ENCODE results near the gene SAMD10.
"Not testable (repeated sequence)": the region's sequence is repeated elsewhere in the genome, so short reads cannot be mapped to it uniquely, and the experiment has no call there.

Gene SAMD10

DNA sequence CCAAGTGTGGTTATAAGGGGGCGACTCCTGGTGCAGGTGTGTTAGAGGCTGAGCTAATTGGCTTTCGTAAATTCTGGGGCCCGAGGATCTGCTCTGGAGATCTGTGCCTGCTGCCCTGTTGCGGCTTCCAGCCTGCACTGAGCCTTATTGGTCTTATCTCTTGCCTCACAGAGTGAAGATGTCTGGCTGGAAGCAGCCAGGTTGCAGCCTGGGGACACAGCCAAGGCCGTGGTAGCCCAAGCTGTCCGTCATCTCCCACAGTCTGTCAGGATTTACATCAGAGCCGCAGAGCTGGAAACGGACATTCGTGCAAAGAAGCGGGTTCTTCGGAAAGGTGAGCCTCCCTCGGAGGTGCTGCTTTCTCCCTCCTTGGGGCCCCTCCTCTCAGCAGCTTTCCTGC is 21.5 kb upstream of the SAMD10 start:
- DNase-seq = no peak

DNA sequence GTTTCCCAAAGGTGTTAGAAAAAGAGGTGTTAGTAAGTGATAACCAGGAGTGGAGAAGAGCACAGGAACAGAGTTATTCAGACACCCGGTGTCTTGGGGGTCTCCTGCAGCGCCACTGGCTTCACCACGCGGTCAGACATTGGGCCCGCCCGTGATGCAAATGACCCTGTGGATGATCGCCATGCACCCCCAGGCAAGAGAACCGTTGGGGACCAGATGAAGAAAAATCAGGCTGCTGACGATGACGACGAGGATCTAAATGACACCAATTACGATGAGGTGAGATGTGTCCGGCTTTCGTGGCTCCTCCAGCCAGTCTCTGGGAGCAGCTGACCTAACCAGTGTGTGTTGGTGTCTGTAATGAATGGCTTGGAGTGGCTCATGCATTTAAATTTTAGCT is 3.5 kb upstream of the SAMD10 start:
- DNase-seq = no peak

DNA sequence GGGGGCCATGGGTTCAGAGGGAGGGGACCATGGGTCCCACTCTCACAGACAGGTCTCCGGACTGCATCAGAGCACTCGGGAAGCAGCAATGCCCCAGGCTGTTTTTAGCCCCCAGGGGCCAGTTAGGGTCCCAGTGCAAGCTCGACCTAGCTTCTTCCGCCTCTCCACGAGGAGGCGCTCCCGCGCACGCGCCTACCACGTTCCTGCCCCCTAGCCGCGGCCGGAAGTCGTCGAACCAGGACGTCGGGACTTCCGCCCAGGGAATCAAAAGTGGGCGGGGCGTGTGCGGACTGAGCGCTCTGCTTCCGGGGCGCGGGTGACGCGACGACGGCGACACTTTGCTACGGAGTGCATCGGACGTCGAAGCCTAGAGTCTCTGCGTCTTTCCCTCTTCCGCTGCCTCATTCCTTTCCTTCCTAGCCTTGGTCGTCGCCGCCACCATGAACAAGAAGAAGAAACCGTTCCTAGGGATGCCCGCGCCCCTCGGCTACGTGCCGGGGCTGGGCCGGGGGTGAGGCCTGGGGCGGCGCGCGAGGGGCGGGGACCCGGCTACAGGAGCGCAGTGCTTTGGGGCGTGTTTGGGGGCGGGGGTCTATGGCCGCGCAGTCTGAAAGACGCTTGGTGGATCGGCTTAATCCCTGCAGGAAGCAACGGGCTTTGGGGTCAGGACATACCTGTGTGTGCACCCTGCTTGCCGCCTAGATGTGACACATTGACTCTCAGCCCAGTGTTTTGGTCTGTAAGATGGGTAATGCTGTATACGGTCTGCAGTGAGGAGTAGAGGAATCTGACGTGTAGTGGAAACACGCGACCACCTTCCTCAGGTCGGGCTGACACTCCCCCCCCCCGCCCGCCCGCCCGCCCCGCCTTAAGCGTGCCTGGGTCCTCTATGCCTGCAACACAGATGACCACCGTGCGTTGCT is 1.6 kb upstream of the SAMD10 start, which contains the start of gene PRPF6:
TSS of gene PRPF6 (plus strand) at position 327 of the 923 bp plus-strand sequence. CDS start at position 441, 114 bp downstream.
- DNase-seq = peak; percentile 95

DNA sequence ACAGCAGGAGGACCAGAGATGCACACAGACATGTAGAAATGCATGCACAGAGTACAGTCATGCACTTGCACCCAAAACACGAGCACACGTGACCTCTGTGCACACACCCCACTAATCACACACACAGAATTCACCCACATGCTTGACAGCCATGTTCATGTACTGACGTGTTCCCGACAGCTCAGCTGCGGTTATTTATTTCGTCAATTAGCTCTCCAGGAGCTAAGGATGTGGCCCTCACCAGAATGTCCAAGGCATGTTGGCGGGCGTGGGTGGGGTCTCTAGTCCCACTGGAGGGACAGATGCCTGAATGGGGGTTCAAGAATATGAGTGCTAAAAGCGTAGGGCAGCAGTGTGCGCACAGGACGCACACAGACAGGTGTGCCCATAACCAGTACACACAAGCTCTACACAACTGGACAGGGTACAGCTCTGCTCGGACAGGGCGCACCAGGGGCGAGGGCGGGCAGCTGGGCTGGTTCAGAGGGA is 919 bp upstream of the SAMD10 start:
- DNase-seq = peak; percentile 48

DNA sequence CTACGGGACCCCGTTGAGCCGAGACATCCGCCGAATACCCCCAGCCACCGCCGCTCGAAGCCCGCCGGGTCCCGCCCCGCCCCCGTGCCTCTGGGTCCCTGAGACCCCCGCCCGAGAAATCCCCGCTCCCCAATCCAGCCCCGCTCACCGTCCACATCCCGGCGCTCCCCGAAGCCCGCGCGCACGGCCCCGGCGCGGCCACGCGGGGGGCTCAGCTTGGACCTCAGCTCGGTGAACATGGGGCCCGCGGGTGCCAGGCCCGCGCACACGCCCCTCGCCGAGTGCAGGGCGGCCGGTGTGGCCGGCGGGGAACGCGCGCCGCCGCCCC is 249 bp downstream of the SAMD10 start:
- peak; percentile 6 for DNase-seq

DNA sequence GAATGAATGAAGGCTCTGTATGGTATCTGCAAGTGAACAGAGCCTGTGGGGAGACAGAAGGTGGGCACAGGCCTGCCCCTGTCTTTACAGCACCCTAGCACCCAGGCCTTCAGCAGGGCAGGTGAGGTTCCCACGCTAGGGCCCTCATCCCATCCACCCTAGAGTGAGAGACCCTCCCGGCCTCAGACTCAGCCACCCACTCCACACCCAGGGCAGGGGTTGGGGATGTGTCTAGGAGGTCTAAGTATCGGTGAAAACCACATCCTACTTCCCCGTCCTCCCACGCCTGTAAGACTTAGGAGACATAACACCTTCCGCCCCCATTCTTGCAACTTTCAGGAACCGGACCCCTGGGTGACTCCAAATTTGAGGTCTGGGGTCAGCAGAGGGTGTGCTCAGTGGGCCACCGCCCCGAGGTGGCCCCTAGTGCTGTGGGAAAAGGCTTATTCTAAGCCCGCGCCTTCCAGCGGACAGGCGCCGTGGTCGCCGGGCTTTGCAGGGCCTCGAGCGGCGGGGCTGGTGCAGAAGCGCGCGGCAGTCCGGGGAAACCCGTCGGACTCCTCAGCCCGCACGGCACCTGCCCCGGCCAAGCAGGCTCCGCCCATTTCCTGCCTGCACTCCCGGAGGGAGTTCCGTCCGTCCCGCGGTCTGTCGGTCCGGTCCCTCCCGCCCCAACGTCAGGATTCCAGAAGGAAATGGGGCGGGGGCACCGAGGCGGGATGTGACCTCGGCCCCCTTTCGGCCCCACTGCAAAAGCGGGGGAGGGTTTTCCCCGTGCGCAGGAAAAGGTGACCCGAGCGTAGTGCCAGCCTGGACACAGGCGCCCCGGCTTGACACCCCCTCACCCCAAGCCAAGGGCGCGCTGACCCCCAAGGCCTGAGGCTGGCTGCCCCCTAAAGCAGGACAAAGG is 868 bp downstream of the SAMD10 start:
- DNase-seq = peak; percentile 64

DNA sequence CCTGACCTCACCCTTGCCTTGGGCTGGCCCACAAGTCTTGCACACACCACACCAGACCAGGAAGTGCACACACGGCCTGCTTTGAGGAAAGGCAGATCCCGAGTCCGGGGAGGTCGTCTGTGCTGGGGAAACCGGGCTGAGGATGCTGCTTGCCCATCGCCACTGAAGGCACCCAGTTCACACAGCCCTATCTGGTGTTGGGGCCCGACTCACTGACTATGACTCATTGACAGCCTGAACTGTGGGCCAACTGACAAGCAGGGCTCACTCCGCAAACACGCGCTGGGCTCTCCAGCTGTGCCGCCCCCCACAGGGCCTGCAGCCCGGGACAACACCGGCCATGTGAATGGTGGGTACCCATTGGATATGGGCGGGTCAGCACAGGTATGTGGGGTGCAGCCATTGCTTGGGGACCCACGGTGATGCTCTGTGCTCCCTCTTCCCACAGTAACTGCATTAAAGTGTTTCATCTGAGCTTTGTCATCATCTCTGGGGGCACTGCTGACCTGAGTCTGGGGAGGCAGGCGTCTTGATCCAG is 1.6 kb downstream of the SAMD10 start:
- peak; percentile 49 for DNase-seq

DNA sequence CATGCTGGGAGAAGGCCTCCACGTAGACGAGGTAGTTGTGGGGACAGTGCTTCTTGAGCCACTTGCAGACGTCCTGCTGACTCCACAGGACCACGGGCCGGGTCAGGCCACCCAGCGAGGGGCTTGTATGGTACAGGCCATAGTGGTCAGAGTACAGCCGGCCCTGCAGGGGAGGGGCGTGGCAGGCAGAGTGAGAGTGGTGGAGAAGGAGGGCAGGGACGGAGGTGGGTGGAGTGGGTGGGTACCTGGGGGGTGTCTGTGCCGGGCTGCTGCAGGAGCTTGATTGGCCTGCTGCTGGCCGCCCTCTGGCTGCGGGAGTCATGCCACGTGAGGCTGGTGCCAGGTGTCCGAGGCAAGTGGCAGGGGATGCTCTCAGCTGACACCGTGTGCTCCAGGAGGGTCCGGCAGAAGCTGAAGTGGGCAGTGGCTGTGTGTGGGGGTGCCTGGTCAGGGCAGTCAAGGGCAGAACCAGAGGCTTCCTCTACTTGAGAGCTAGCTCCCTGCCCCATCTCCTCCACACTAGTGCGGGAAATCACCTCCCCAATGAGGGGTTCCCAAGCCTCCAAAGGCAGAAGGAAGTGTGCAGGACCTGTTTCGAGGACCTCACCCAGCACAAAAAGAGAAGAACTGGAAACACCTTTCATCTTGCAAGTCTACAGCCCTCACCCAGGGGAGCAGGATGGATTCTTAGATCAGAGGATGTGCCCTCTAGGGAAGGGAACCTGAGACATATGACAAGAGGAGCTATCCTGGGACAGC is 2.3 kb downstream of the SAMD10 start:
- DNase-seq = peak; percentile 8

DNA sequence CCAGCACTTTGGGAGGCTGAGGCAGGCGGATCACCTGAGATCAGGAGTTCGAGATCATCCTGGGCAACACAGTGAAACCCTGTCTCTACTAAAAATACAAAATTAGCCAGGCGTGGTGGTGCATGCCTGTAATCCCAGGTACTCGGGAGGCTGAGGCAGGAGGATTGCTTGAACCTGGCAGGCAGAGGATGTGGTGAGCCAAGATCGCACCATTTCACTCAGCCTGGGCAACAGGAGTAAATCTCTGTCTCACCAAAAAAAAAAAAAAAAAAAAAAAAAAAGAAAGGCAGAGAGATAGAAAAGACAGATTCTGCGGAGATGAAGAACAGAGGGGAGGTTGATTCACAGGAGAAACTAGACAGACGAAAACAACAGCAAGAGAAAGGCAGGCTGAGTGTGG is 2.9 kb downstream of the SAMD10 start:
- DNase-seq = not testable (repeated sequence)

DNA sequence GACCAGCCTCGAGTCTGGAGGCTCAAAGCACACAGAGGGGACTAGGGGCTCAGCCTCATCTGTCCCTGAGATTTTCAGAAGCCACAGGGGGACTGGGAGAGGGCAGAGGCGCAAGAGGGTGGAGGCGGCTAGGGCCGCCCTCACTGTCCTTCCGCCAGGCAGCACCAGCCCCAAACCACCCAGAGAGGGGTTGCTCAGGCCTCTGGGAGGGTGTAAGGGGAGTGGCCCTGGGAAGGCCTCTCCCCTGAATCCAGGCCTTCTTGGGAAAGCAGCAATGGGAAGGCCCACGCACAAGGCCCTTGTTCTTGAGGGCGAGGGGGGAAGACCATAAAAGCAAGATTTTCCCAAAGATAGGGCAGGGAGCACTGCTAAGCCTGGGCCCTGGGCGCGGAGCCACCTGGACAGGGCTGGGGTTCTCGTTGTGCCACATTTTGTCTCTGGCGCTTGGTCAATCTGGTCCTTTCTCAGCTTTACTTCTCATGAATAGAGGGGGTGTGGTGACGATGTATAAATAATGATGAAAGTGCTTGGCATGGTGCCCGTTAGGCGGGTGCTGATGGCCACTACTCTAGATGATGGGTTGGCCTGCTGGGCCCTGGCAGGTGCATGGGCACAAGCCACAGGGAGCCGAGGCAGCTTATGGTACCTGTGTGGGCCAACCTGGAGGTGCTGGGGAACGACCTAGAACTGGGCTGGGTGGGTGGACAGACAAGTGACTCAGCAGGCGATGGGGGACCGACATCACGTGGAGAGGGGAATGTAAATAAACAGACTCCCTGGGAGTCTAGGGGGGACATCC is 4.8 kb downstream of the SAMD10 start:
- no peak for DNase-seq

DNA sequence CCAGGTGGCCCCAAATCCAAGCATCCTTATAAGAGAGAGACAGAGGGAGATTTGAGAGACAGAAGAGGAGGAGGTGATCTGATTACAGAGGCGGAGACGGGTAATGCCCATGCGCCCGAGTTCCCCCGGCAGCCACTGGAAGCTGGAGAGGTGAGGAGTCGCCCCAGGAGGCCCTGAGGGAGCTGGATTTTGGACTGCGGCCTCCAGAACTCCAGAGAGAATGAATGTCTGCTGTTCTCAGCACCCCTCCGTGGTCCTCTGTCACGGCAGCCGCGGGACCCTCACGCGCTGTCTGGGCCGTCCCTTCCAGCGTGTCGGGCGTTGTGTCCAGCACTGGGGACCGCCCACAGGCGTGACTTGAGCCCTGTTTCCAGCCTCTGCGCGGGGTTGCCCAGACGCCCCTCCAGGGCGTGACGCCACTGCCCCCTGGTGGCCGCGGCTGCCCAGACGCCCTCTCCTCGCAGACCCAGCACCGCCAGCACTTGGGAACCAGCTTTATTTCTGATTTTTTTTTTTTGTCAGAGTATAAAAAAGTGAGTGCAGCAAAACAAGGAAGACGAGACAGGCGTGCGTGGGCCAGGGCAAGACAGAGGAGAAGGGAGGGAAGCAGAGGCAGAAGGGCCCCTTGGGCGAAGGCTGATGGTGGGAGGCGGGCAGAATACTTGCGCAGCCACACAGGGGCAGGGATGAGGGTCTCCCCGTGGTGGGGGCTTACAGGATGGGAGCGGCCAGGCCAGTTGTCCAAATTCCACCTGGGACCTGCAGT is 5.6 kb downstream of the SAMD10 start:
- peak; percentile 77 for DNase-seq

DNA sequence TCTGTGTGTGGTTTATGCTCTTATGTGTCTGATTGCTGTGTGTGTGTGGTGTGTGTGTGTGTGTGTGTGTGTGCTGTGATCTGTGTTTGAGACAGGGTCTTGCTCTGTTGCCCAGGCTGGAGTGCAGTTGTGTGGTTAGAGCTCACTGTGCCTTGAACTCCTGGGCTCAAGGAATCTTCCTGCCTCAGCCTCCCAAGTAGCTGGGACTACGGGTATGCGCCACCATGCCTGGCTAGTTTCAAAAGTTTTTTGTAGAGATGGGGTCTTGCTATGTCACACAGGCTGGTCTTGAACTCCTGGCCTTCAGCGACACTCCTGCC is 6.3 kb downstream of the SAMD10 start:
- no peak for DNase-seq

DNA sequence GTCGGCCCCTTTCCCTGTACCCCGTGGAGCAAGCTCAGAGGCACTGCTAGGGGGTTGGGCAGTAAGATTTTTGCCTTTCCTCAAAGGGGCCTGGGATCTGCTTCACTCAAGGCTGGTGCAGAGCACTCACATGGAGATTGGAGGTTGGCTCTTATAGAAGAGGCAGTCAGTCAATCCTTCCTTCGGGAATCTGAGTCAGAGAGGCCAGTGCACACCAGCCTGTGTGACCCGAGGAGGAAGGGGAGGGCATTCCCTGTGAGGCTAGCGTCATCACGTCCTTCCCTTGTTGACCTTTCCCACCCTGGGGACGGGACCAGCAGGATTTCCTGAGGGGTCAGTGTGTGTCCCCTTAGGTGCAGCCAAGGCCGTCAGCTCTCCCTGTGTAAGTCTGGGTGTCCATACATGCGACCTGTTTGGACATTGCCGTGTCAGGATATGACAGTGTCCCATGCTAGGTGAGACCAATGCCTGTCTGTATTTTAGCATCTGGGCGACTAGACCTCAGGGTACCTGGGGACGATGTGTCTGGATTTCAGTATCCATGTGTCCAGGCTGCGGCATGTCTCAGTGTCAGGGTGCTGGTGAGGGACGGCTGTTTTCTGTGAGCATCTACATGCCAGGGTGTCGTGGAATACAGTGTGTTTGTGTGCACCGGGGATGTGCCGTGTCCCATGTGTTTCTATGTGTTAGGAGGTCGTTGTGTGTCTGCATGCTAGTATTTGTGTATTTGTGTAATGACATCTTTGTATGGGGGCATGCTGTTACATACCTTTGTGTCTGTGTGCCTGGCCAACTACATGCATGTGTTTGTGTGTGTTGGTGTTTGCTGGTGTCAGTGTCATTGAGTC is 6.9 kb downstream of the SAMD10 start:
- DNase-seq = no peak

DNA sequence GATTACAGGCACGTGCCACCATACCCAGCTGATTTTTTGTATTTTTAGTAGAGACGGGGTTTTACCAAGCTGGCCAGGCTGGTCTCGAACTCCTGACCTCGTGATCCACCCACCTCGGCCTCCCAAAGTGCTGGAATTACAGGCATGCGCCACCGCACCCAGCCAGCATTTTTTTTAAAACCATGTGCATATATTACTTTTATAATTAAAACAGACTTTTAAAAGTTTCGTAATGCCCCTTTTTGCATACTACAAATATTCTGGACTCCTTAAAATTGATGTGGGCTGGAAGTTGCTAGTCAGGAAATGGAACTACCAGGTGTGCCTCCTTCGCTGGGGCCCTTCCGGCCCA is 7.5 kb downstream of the SAMD10 start:
- DNase-seq = not testable (repeated sequence)

DNA sequence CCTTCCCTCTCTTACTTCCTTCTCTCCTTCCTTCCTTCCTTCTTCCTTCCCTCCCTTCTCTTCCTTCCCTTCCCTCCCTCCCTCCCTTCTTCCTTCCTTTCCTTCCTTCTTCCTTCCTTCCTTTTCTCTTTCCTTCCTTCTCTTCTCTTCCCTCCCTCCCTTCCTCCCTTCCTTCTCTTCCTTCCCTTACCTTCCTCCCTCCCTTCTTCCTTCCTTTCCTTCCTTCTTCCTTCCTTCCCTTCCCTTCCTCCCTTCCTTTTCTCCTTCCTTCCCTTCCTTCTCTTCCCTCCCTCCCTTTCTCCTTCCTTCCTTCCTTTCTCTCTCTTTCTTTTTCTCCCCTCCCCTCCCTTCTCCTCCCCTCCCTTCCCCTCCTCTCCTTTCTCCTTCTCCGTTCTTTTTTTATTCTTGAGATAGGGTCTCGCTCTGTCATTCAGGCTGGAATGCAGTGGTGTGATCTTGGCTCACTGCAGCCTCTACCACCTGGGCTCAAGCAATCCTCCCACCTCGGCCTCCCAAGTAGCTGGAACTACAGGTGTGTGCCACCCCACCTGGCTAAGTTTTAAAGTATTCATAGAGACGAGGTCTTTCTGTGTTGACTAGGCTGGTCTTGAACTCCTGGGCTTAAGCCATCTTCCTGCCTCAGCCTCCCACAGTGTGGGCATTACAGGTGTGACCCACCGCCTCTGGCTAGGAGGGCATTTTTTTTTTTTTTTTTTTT is 8.6 kb downstream of the SAMD10 start:
- no peak for DNase-seq

DNA sequence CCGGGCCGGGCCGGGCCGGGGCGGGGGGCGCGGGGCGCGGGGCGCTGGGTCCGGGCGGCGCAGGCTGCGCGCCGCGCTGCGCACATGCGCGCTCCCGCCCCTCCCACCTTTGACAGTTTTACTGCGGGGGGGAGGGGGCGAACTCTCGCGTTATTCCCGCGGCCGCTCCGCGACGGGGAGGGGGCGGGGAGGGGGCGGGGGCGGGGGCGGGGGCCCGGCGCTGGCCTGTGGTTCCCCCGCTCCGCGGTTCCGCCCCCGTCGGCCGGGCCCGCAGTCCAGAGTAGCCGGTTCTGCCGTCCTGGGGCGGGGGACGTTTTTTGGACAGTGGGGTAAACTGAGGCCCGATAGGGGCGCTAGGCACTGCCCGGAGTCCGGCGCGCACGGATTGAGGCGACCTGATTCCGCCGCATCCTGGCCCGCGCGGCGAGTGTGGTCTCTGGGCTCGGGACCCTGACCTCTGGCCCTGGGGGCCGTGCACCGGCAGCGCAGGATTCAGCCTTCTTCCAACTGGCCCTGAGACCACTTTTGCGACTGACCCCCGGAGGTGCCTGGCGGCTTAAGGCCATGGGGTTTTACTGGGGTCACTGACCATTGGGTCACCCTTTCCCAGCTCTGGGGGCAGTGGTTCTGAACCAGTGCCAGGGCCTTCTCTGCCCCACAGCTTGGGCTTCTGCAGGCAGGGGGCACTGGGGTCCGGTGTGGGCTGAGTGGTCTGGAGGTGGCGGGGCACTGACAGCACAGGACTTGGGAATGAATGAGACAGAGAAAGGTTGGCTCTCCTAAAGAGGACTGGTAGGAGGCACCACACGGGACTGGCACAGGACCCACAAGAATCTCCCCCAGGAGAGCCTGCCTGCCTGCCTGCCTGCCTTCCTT is 9.4 kb downstream of the SAMD10 start, which contains the start of gene ZNF512B:
TSS of gene ZNF512B (minus strand) at position 93 of the 876 bp plus-strand sequence. CDS start 1,980 bp downstream, outside the sequence.
- DNase-seq = peak; percentile 66

DNA sequence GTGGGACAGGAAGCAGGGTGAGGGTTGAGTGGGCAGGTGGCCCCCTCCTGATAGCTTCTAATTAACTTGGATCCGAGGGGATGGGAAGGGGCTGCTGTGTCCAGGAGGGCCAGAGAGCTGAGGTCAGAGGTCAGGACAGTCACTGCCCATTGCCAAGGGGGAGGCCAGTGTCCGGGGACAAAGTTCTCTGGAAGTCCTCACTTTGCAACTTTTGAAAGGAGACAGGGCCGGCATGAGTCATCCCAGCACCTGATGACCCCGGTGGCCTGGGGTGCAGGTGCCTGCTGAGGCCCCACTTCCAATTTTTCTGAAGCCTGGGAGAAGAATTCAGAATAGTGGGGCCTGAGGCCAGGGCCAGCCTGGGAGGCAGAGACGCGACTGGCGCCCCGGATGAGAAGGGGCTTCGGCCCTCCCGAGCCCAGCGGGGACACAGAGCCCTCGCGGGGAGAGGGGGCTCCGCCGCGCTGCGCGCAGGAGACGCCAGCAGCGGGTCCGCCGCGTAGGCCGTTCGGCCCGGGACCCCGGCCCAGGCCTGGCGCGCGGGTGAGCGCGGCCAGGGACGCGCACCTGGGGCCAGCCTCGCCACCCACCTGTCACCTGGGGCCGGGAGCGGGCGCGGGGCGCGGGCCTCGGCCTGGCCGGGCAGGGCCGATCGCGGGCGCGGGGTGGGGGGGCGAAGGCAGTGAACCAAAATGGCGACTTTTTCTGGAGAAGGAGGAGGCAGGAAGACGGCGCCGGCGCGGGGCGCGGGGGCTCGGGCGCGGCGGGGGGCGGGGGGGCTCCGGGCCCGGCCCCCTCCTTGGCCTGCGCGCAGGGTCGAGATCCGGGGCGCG is 10.3 kb downstream of the SAMD10 start:
- DNase-seq = peak; percentile 35
